ENCODE measurements around the gene XIRP1.
"Not testable (repeated sequence)": the region's sequence is repeated elsewhere in the genome, so short reads cannot be mapped to it uniquely, and the experiment has no call there.

Gene XIRP1, protein sequence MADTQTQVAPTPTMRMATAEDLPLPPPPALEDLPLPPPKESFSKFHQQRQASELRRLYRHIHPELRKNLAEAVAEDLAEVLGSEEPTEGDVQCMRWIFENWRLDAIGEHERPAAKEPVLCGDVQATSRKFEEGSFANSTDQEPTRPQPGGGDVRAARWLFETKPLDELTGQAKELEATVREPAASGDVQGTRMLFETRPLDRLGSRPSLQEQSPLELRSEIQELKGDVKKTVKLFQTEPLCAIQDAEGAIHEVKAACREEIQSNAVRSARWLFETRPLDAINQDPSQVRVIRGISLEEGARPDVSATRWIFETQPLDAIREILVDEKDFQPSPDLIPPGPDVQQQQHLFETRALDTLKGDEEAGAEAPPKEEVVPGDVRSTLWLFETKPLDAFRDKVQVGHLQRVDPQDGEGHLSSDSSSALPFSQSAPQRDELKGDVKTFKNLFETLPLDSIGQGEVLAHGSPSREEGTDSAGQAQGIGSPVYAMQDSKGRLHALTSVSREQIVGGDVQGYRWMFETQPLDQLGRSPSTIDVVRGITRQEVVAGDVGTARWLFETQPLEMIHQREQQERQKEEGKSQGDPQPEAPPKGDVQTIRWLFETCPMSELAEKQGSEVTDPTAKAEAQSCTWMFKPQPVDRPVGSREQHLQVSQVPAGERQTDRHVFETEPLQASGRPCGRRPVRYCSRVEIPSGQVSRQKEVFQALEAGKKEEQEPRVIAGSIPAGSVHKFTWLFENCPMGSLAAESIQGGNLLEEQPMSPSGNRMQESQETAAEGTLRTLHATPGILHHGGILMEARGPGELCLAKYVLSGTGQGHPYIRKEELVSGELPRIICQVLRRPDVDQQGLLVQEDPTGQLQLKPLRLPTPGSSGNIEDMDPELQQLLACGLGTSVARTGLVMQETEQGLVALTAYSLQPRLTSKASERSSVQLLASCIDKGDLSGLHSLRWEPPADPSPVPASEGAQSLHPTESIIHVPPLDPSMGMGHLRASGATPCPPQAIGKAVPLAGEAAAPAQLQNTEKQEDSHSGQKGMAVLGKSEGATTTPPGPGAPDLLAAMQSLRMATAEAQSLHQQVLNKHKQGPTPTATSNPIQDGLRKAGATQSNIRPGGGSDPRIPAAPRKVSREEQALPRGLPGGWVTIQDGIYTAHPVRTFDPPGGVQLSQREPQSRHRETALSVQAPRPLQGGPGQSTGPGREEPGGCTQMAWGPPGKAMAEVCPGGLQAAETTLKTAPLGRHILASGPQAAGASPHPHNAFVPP (N-terminal part only)

DNA sequence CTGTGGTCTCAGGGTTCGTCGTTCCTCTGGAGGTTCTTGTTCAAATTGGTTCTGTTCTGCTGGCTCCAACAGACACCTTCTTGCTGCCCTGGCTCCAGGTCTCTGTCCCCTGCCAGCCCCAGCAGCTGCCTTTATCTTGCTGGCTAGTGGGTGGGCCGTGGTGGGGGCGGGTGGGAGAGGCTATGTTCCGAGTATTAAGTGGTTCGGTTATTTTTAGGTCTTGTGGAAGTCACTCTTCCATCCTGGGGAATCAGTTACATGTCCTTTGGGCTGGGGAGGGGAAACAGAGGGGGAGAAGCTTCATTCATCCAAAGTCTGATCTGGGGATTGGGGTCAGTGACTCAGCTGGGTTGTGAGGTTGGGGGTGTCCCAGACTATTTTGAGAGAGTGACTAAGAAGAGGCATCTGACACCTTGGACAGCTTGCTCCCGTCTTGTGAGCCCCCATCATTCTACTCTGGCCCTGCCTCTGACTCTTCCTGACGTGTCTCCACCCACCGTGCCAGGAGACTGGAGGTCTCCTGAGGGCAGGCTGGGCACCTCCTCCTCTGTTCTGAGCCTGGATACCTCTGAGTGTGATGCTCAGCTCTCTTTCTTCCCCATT lies at the start of gene XIRP1:
Gene XIRP1, minus strand, starts transcription at position 106 of the 603 bp plus-strand sequence. CDS start 3,150 bp downstream, outside the sequence.
- DNase-seq = no peak

DNA sequence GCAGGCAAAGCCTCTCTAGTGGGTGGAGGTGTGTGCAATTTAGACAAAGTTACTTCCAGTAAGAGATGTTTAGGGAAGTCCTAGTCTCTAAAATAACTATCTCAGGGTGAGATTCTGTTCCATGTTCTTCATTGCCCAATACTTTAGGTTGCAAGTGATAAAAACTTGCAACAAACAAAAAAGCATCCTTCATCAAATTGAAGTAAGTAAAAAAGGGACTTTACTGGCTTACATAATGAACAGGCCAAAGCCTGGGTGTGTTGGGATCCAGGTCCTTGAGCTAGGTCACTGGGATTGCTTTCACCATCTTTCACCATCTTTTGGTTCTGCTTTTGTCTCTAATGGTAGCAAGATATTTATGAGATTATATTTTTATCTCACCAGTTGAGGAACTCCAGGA lies 49.2 kb upstream of the XIRP1 start:
- no peak for DNase-seq

DNA sequence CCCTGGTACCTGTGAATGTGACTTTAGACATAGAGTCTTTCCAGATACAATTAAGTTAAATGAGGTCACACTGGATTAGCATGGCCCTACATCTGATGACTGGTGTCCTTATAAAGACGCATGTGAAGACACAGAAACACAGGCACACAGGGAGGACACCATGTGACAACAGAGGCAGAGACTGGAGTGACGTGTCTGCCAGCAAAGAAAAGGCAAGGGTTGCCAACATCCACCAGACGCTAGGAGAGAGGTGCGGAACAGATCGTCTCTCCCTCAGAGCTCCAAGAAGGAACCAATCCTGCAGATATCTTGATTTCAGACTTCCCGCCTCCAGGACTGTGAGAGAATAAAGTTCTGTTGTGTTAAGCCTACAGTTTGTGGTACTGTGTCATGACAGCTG lies 44.6 kb upstream of the XIRP1 start:
- no peak for DNase-seq

DNA sequence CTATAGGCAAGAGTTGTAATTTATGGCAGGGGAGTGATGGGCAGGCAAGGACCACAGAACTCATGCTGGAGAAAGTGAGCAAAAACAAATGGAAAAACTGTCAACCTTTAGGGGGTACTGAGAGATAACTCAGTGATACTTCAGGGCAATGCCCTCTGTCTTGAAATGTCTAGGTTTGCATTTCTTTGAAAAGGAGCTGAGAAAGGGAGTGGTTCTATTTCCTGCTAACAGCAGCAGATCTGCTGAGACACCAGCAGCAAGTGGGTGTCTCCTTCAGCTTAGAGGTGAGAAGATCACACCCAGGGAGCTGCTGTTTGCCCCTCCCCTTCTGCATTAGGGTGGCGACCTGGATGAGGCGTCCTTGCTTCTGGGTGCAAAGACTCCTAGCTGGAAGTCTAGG lies 42.3 kb upstream of the XIRP1 start:
- no peak for DNase-seq

DNA sequence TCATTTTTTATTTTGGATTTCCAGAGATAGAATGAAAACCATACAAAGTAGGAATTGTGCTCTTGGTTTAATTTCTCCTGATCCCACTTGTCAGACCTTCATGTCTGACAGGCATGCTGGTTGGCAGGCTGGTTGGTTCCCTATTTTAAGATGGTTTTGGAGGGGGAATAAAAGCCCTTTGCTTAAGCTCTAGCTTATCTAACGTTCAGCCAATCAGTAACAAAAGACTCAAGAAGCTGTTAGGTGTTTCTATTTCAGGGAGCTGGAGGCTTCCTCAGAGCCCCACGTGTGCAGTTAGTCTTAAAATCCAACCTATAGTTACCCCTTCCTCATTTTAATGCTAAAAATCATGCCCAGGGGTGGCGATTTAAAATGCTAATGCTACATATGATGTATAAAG lies 40.5 kb upstream of the XIRP1 start:
- peak; percentile 59 for DNase-seq

DNA sequence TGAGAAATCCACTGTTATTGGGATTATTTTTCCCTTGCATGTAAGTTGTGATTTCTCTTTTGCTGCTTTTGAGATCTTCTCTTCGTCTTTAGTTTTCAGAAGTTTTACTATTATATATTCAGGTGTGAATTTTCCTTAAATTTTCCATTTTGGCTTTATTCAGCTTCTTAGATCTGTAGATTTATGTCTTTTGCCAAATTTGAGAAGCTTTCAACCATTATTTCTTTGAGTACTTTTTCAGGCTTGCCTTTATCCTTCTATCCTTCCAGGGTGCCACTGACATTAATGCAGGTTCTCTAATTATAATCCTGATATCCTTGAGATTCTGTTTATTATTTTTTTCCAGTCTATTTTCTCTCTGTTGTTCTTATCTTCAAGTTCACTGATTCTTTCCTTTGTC lies 38.1 kb upstream of the XIRP1 start:
- no peak for DNase-seq

DNA sequence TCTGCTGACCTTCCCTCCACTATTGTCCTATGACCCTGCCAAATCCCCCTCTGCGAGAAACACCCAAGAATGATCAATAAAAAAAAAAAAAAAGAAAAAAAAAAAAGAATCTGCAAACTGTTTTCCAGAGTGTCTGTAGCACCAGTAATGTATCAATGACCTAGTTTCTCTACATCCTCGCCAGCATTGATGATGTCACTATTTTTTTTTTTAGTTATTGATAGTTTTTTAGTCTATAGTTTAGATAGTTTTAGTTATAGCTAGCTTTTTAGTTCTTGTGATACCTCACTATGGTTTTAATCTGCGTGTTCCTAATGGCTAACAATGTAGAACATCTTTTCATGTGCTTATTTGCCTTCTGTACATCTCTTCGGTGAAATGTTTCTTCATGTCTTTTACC lies 36.1 kb upstream of the XIRP1 start:
- no peak for DNase-seq

DNA sequence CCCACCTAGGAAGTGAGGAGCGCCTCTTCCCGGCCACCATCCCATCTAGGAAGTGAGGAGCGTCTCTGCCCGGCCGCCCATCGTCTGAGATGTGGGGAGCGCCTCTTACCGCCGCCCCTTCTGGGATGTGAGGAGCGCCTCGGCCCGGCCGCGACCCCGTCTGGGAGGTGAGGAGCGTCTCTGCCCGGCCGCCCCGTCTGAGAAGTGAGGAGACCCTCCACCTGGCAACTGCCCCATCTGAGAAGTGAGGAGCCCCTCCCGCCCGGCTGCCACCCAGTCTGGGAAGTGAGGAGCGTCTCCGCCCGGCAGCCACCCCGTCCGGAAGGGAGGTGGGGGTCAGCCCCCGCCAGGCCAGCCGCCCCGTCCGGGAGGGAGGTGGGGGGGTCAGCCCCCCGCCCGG lies 35.2 kb upstream of the XIRP1 start:
- not testable (repeated sequence) for DNase-seq

DNA sequence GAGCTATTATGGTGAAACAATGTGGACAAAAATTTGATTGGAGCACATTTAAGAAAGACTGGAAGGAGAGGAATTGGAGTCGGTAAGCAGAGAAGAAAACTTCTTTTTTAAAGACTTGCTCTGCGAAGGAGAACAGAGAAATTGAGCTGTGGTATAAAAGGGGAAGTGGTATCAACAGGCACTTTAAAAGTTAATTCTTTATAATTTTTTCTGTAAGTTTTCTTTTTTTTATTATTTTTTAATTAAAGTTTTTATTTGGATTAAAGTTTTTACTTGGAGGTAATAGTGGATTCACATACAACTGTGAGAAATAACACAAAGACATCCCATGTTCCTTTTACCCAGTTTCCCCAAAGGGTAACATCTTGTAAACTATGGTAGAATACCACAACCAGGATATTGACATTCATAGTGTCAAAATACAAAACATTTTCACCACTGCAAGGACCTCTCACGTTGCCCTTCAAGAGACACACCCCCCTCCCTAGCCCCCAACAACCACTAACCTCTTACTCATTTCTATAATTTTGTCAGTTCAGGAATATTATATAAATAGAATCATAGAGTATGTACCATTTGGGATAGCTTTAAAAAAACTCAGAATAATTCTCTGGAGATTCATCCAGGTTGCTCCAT lies 33.8 kb upstream of the XIRP1 start:
- peak; percentile 5 for DNase-seq

DNA sequence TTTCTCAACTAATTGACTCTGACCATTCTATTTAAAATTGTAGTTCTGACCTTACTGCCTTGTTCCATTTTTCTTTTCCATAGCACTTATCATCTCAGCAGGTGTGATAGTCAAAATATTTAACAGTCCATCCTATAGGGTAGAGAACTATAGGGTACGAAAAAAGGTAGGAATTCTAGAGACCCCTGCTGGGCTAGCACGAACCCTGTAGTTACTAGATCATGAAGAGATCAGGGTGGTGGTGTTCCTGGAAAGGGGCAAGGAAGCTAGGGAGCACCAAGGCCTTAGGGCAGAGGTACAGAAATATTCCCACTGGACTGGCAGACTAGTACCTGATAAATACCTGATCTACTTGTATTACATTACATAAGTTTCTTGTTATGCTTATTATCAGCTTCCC lies 31.9 kb upstream of the XIRP1 start:
- no peak for DNase-seq

DNA sequence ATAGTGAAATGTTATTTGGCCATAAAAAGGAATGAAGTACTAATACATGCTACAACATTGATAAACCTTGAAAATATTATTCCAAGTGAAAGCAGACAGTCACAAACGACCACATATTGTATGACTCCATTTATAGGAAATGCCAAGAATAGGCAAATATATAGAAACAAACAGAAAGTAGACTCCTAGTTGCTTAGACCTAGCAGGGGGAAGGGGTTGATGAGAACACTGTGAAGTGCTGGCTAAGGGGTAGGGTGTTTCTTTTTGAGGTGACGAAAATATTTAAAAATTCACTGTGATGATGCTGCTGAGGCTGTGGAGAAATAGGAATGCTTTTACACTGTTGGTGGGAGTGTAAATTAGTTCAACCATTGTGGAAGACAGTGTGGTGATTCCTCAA lies 30.5 kb upstream of the XIRP1 start:
- no peak for DNase-seq

DNA sequence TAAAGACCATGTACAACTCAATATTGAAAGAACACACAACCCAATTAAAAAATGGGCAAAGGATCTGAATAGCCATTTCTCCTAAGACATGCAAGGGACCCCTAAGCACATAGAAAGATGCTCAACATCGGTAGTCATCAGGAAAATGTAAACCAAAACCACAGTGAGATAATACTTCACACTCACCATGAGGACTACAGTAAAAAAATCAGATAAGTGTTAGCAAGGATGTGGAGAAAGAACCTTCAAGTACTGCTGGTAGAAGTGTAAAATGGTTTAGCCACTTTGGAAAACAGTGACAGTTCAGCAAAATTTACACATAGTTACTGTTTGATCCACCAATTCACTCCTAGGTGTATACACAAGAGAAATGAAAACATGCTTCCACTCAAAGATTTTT lies 30.1 kb upstream of the XIRP1 start:
- no peak for DNase-seq

DNA sequence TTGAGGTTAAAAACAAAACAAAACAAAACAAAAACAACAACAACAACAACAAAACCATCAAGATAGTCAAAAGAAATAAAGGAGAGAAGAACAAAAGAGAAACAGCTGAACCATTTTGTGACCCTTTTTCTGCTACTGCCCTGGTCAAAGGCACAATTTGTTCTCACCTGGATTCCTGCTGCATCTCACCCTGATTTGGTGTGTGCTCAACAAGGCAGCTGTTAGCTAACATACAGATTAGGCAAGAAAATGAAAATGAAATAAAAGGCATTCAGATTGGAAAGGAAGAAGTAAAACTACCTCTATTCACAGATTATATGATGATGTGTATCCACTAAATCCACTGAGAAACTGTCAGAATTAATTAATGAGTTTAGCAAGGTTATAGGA lies 28.7 kb upstream of the XIRP1 start:
- DNase-seq = no peak

DNA sequence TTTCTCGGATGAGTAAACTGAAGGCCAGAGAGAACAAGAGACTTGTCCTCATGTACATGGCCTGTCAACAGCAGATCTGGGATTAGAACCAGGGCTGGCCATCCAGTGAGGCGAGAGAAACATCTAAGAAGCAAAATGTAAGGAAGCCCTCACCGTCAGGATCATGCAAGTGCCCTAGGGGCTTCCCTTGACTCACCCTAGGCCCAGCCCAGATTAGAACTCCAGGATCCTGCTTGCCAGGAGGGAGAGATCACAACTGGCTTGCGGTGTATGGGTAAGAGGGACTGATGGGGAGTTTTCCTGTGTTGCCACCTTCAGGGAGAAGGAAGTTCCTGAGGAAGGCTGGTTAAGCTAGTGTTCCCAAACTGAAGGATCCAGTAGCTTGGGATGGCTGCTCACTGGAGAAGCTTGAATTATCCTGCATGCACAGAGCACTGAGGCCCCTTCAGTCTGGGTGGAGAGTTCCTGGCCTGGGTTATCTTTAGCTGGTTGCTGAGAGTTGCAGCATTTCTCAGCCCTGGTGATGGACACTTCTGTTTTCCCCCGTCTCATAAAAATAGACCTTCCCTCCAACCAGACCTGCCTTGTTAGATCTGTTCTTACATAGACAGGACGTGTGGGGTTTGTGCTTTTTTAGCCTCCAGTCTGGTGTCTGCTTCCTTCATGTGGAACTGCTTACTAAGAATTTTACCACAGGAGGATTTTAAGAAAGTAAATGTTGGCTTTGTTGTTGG lies 28.2 kb upstream of the XIRP1 start:
- peak; percentile 86 for DNase-seq

DNA sequence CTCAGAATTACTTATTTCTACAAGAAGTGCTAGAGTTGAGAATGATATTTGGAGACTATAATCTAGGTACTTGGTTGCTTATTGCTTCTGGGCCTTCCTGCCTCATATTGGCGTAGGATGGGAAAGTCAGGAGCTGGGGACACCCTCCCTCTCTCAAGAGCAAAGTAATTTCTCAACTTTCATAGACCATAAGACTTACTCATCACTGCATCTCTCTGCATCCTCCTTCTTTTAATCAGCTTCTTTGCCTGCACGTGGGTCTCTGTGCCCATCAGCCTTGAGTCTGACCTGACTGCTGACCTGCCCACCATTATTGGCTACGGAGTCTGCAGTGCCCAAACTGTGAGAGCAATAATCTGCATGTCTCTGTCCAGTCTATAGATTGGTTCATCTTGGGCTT lies 27.3 kb upstream of the XIRP1 start:
- no peak for DNase-seq

DNA sequence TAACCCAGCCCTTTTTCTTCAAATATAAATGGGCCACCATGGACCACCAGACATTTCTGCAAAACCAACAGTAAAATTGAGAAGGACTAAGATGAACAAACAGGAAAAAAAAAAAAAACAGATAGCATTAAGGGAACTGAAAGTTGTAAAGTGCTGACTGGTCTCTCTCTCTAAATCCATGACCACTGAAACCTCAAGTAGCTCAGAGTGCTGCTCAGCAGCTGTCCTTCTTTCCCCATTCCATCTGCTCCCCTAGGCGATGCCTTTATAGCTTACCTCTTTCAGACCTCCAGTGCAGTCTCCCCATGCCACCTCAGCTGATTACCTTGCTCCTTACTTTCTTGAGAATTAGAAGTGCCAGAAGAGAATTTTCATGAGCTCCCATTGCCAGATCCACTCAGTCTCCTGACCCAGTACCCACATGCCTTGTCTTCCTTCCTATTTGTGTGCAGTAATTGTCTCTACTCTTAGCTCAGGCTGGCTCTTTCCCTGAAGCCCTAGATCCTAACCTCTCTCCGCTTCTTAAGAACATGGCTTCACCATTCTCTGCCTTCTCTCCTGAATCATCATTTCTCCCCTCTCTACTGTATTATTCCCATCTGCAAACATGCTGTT lies 23.9 kb upstream of the XIRP1 start:
- peak; percentile 74 for DNase-seq

DNA sequence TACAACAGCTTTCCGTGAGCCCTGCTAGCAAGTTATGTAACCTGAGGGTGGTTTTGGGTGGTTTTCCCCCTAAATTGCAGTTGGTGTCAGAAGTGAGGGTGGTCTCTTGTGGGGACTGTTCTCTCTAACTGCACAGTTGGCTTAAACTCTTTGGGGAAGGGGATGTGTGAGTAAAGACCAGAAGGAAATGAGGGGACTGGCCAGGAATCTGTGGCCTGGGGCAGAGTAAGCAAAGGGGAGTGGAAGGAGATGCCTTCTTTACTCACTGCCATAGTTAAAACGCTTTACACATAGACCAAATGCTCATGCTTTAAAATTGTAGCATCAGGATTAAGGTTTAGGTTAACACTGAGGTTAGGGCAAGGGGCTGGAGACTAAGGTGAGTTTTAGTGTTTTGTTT lies 21.2 kb upstream of the XIRP1 start:
- no peak for DNase-seq

DNA sequence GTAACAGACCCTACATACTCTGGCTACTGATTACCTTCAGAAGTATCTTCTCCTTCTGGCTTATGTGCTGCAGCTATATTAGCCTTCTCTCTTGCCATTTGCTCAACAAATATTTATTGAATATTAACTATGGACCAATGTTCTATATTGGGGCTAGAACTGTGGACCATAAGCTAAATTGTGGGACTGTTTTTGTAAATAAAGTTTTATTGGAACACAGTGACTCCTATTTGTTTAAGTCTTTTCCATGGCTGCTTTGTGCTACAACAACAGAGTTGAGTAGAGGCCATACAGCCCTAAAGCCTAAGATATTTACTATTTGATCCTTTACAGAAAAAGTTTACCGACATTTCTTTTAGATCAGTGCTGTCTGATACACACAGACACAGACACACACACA lies 20.3 kb upstream of the XIRP1 start:
- DNase-seq = no peak

DNA sequence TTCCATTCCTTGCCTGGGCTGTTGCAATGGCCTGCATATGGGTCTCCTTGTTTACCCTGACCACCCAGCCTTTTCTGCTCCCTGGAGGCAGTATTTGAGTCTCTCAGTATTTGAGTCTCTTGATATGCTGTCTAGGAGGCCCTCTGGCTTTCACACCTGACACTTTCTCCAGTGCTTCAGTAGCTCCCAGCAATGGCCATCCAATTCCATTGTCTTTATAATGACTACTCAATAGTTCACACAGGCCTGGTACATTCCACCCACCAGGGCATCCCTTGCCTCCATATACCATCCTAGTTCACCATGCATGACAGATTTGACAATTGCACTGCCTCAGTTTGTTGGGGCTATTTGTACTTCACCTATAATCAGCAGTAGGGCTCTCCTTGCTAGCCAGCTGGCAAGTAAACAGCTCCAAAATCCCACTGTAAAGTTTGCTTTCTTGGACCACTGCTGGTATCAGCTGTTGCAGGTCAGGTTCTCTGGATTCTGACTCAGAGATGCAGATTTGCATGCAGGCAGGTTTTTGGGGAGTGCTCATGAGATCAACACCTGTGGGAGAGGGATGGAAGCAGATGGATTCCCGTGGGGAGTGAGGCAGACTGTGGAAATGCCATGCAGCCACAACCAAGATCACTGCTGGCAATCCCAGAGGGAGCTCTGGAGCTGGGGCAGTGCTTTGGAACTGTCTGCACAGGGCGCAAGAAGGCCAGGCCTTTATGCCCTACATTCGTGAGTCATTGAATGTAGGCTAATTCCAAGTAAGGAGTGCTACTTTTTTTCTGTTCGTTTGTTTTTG lies 19.1 kb upstream of the XIRP1 start:
- DNase-seq = no peak

DNA sequence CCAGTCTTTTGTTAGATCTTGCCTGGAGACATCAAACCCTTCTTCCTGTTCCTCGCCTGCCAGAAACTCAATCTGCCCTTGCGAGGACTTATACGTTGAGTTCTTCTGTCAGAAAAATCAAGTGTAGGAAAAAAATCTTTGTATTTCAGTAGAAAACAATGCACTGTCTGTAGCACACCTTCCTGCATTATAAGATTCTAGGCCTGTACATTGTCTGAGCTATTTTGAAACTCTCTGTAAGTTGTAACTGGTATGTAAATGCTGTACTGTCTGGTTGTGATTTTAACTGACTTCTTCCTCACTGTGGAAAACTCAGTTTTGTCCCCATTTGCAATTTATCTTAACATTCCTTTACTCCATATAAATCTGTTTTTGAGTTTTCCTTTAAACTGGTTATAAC lies 17.7 kb upstream of the XIRP1 start:
- DNase-seq = no peak
